CD14-positive monocyte (primary cell): Measurements from ENCODE around the gene TERT. TPM values are rescaled to one million over a fixed set of nuclear protein-coding genes. Genes with fewer than 3 reads are reported as not detected.

Experiments used
- DNase-seq, 3 donors: peaks; one replicate each; pipeline ENCODE4 v3.0.0-alpha.2; 2011 to 2022
- H2AFZ ChIP-seq: 2 replicates; pipeline ENCODE4 v1.6.0; 2012; ENCODE audit warnings: mild to moderate bottlenecking, low read depth, low read length, inconsistent platforms; ENCODE audit not compliant: insufficient read depth, poor library complexity, severe bottlenecking
- H3K27ac ChIP-seq, 2 donors: 1 replicate in 1 of 2; 2 replicates in 1 of 2; pipeline ENCODE4 v1.5.1; 2012 to 2013; ENCODE audit warnings: low read length in 2 of 2, control low read depth in 1 of 2, inconsistent platforms in 1 of 2, low read depth in 1 of 2, mild to moderate bottlenecking in 1 of 2
- H3K27me3 ChIP-seq, 2 donors: one replicate each; pipeline versions ENCODE4 v1.6.0 to v1.6.1; 2011 to 2013; ENCODE audit warnings: low read length in 2 of 2; ENCODE audit not compliant: control insufficient read depth in 2 of 2, insufficient read depth in 2 of 2
- H3K36me3 ChIP-seq, 2 donors: replicated peaks in 1 of 2; 1 replicate in 1 of 2; 2 replicates in 1 of 2; pipeline versions ENCODE4 v1.5.1 to v1.6.1; 2012 to 2013; ENCODE audit warnings: low read length in 2 of 2, control low read depth in 1 of 2, inconsistent platforms in 1 of 2, mild to moderate bottlenecking in 1 of 2; ENCODE audit not compliant: insufficient read depth in 2 of 2, control insufficient read depth in 1 of 2
- H3K4me1 ChIP-seq, 2 donors: 1 replicate in 1 of 2; 2 replicates in 1 of 2; pipeline versions ENCODE4 v1.5.1 to v1.6.1; 2012 to 2013; ENCODE audit warnings: low read length in 2 of 2, control low read depth in 1 of 2, inconsistent platforms in 1 of 2, mild to moderate bottlenecking in 1 of 2, moderate library complexity in 1 of 2; ENCODE audit not compliant: insufficient read depth in 2 of 2, control insufficient read depth in 1 of 2
- H3K4me2 ChIP-seq: replicated peaks from 2 replicates; pipeline ENCODE3; 2012; ENCODE audit warnings: low read length, moderate library complexity, mild to moderate bottlenecking; ENCODE audit not compliant: poor library complexity, severe bottlenecking; ENCODE audit errors: extremely low read depth
- H3K4me3 ChIP-seq, 3 experiments: fragments of 200-600 bp in 1 of 3; sonication (generic) in 1 of 3; replicated peaks in 1 of 3; 1 replicate in 2 of 3; 2 replicates in 1 of 3; pipeline ENCODE4 v1.5.1; 2011 to 2013; ENCODE audit warnings: low read length in 3 of 3, mild to moderate bottlenecking in 3 of 3, control low read depth in 2 of 3, low read depth in 2 of 3, inconsistent platforms in 1 of 3, moderate library complexity in 1 of 3
- H3K79me2 ChIP-seq: 2 replicates; pipeline ENCODE4 v1.6.0; 2012; ENCODE audit warnings: mild to moderate bottlenecking, control low read depth, inconsistent platforms, low read length, moderate library complexity; ENCODE audit not compliant: insufficient read depth
- H3K9ac ChIP-seq: 2 replicates; pipeline ENCODE4 v1.6.0; 2017; ENCODE audit warnings: low read length, mild to moderate bottlenecking; ENCODE audit not compliant: insufficient read depth, poor library complexity, severe bottlenecking
- H3K9me3 ChIP-seq, 2 donors: replicated peaks in 1 of 2; 1 replicate in 1 of 2; 2 replicates in 1 of 2; pipeline versions ENCODE4 v1.5.1 to v1.6.1; 2012 to 2013; ENCODE audit warnings: low read length in 2 of 2, control low read depth in 1 of 2; ENCODE audit not compliant: control insufficient read depth in 1 of 2, insufficient read depth in 1 of 2
- H4K20me1 ChIP-seq: 2 replicates; pipeline ENCODE4 v1.6.0; 2012; ENCODE audit warnings: mild to moderate bottlenecking, low read length, control low read depth, moderate library complexity; ENCODE audit not compliant: insufficient read depth
- H3K27ac Mint-ChIP-seq, 7 donors: one replicate each; pipeline ENCODE4 v1.8.0; 2020; ENCODE audit warnings: mild to moderate bottlenecking in 7 of 7, mixed read lengths in 7 of 7, moderate library complexity in 6 of 7, inconsistent platforms in 2 of 7
- H3K27me3 Mint-ChIP-seq, 3 donors: one replicate each; pipeline ENCODE4 v1.8.0; 2021 to 2022; ENCODE audit warnings: low read depth in 3 of 3, mild to moderate bottlenecking in 3 of 3, mixed read lengths in 3 of 3, moderate library complexity in 3 of 3, inconsistent platforms in 1 of 3
- H3K36me3 Mint-ChIP-seq, 2 donors: one replicate each; pipeline ENCODE4 v1.8.0; 2020; ENCODE audit warnings: mixed read lengths in 2 of 2, inconsistent platforms in 1 of 2, mild to moderate bottlenecking in 1 of 2
- H3K4me1 Mint-ChIP-seq: one replicate; pipeline ENCODE4 v1.8.0; 2020; ENCODE audit warnings: mild to moderate bottlenecking, mixed read lengths
- H3K4me3 Mint-ChIP-seq, 2 donors: one replicate each; pipeline ENCODE4 v1.8.0; 2020; ENCODE audit warnings: mild to moderate bottlenecking in 2 of 2, mixed read lengths in 2 of 2, moderate library complexity in 1 of 2
- H3K9me3 Mint-ChIP-seq, 7 donors: one replicate each; pipeline ENCODE4 v1.8.0; 2020 to 2022; ENCODE audit warnings: mixed read lengths in 7 of 7, mild to moderate bottlenecking in 6 of 7, moderate library complexity in 6 of 7, inconsistent platforms in 2 of 7
- WGBS: methylation state at CpG from one replicate; pipeline ENCODE4 v1.1.5; 2013; ENCODE audit warnings: missing lambda C conversion rate; ENCODE audit not compliant: insufficient coverage; 5-methylcytosine and 5-hydroxymethylcytosine counted together
- intact Hi-C, 2 donors: fragments of 100-400 bp; cut with micrococcal nuclease; formaldehyde crosslinking; loops; one replicate each; pipeline versions ENCODE4 v1.15.0 to v1.15.1; 2023
- polyA plus RNA-seq, 3 donors: library from polyadenylated mRNA; depleted of rRNA in 1 of 3; unstranded in 2 of 3; stranded (reverse) in 1 of 3; fragments of 300-500 nt in 2 of 3; fragments of >200 nt in 1 of 3; fragmentation: Illumina TruSeq in 2 of 3; gene quantifications; 1 replicate in 2 of 3; 2 replicates in 1 of 3; pipeline ENCODE4 v1.2.3, GENCODE V29; 2012 to 2021
- TF ChIP-seq, protein P1 (sequence below): fragments of 200-600 bp; IDR thresholded peaks from one replicate; pipeline ENCODE4 v1.8.0; 2022; ENCODE audit warnings: antibody characterized with exemption, mild to moderate bottlenecking

TERT gene
- polyA plus RNA-seq, 3 donors = not detected

GRCh38 chr5:1220831-1221230 lies 74.0 kb downstream of the TERT start:
- Histone ChIP-seq H3K4me2 (no peak overlapping the region), H3K36me3 (no peaks in the 10 kb centered on the region), H3K27me3 (no peaks in the 10 kb centered on the region), H3K79me2 (no peaks in the 10 kb centered on the region), H3K4me1 (no peaks in the 10 kb centered on the region), H3K4me3 (no peak overlapping the region), H3K27ac (no peak overlapping the region), H3K9me3 (peaks cover 0 to 6% of the 10 kb centered on the region in 2 donors), H4K20me1 (no peaks in the 10 kb centered on the region), H2AFZ (no peak overlapping the region), H3K9ac (no peak overlapping the region)
- H3K4me3 Mint-ChIP-seq = no peak overlapping the region
- no peak overlapping the region for H3K27ac Mint-ChIP-seq
- H3K9me3 Mint-ChIP-seq = peaks cover 0 to 6% (median 2%) of the 10 kb centered on the region in 7 donors
- no peaks in the 10 kb centered on the region for H3K4me1 Mint-ChIP-seq
- TF ChIP-seq, protein P1, sequence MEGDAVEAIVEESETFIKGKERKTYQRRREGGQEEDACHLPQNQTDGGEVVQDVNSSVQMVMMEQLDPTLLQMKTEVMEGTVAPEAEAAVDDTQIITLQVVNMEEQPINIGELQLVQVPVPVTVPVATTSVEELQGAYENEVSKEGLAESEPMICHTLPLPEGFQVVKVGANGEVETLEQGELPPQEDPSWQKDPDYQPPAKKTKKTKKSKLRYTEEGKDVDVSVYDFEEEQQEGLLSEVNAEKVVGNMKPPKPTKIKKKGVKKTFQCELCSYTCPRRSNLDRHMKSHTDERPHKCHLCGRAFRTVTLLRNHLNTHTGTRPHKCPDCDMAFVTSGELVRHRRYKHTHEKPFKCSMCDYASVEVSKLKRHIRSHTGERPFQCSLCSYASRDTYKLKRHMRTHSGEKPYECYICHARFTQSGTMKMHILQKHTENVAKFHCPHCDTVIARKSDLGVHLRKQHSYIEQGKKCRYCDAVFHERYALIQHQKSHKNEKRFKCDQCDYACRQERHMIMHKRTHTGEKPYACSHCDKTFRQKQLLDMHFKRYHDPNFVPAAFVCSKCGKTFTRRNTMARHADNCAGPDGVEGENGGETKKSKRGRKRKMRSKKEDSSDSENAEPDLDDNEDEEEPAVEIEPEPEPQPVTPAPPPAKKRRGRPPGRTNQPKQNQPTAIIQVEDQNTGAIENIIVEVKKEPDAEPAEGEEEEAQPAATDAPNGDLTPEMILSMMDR = no peak
- H3K27me3 Mint-ChIP-seq = peaks cover 0 to 9% (median 7%) of the 10 kb centered on the region in 3 donors
- intact Hi-C loops = no loop called here
- WGBS = 95% methylated on average over 16 of the region's 19 CpGs
- no peak for DNase-seq
- no peaks in the 10 kb centered on the region for H3K36me3 Mint-ChIP-seq

- no peaks in the 10 kb centered on the region for H3K4me1 ChIP-seq
- no peak for DNase-seq
- intact Hi-C loops = no loop called here
- no peak overlapping the region for H2AFZ ChIP-seq
- H3K9ac ChIP-seq = no peak overlapping the region
- H3K27ac ChIP-seq = no peak overlapping the region
- H3K4me2 ChIP-seq = no peak overlapping the region
- Mint-ChIP-seq H3K27me3 (peaks cover 0 to 9% (median 8%) of the 10 kb centered on the region in 3 donors), H3K27ac (no peak overlapping the region), H3K9me3 (peaks cover 3 to 6% (median 4%) of the 10 kb centered on the region in 7 donors), H3K4me3 (no peak overlapping the region), H3K36me3 (no peaks in the 10 kb centered on the region), H3K4me1 (no peaks in the 10 kb centered on the region)
- no peaks in the 10 kb centered on the region for H3K36me3 ChIP-seq
- TF ChIP-seq, protein P1 = no peak
- H3K27me3 ChIP-seq = no peaks in the 10 kb centered on the region
- H3K4me3 ChIP-seq = no peak overlapping the region
- peaks cover 0 to 10% of the 10 kb centered on the region in 2 donors for H3K9me3 ChIP-seq
- H4K20me1 ChIP-seq = no peaks in the 10 kb centered on the region
- H3K79me2 ChIP-seq = no peaks in the 10 kb centered on the region
- WGBS = 84% methylated on average over 7 of the region's 9 CpGs
These were observed 74.5 kb downstream of the TERT start for GRCh38 chr5:1220351-1220750.
